CD4-positive, alpha-beta T cell (primary cell): ENCODE data around the gene RAD51B. TPM values are rescaled to one million over a fixed set of nuclear protein-coding genes. Genes with fewer than 3 reads are reported as not detected.

ENCODE experiments used
- ATAC-seq: fragments of 200-7000 bp; cut with Tn5 transposase; one replicate; pipeline ENCODE4 v1.10.0; 2022; ENCODE audit warnings: mild to moderate bottlenecking; ENCODE audit not compliant: poor library complexity
- CTCF ChIA-PET: fragments of 350-600 bp; sonication (Branson Sonifier 250); formaldehyde crosslinking; loops from one replicate; lab custom pipeline; 2021; ENCODE audit warnings: antibody characterized with exemption, inconsistent platforms; lab: Charles Lee
- POLR2A ChIA-PET: fragments of 350-600 bp; sonication (Branson Sonifier 250); formaldehyde crosslinking; loops from one replicate; lab custom pipeline; 2021; ENCODE audit warnings: antibody characterized with exemption, inconsistent platforms; lab: Charles Lee
- DNase-seq, 14 experiments: peaks; one replicate each; pipeline ENCODE4 v3.0.0-alpha.2; 2013 to 2020; ENCODE audit warnings: mixed read lengths in 2 of 14
- H3K27ac ChIP-seq, 2 donors: one replicate each; pipeline versions ENCODE4 v1.5.1 to v1.7.0; 2013; ENCODE audit warnings: low read length in 2 of 2, low read depth in 1 of 2, mild to moderate bottlenecking in 1 of 2
- H3K27me3 ChIP-seq, 2 experiments: 1 replicate in 1 of 2; 2 replicates in 1 of 2; pipeline versions ENCODE4 v1.6.1 to v1.7.0; 2013; ENCODE audit warnings: low read length in 2 of 2, control low read depth in 1 of 2, mild to moderate bottlenecking in 1 of 2, moderate library complexity in 1 of 2; ENCODE audit not compliant: insufficient read depth in 2 of 2, control insufficient read depth in 1 of 2
- H3K36me3 ChIP-seq: one replicate; pipeline ENCODE4 v1.6.1; 2013; ENCODE audit warnings: low read length, control low read depth; ENCODE audit not compliant: insufficient read depth
- H3K4me1 ChIP-seq: one replicate; pipeline ENCODE4 v1.6.1; 2013; ENCODE audit warnings: low read length, control low read depth; ENCODE audit not compliant: insufficient read depth
- H3K4me3 ChIP-seq: one replicate; pipeline ENCODE4 v1.5.1; 2013; ENCODE audit warnings: mild to moderate bottlenecking, low read length, moderate library complexity
- H3K9me3 ChIP-seq, 2 experiments: 1 replicate in 1 of 2; 2 replicates in 1 of 2; pipeline versions ENCODE4 v1.6.1 to v1.7.0; 2013; ENCODE audit warnings: low read length in 2 of 2, mild to moderate bottlenecking in 2 of 2, control low read depth in 1 of 2, moderate library complexity in 1 of 2; ENCODE audit not compliant: control insufficient read depth in 1 of 2, insufficient read depth in 1 of 2
- H3K27ac Mint-ChIP-seq: one replicate; pipeline ENCODE4 v1.8.0; 2020; ENCODE audit warnings: mixed read lengths
- H3K27me3 Mint-ChIP-seq: one replicate; pipeline ENCODE4 v1.8.0; 2021; ENCODE audit warnings: mixed read lengths
- H3K36me3 Mint-ChIP-seq: one replicate; pipeline ENCODE4 v1.8.0; 2021; ENCODE audit warnings: low read depth, mixed read lengths
- H3K4me1 Mint-ChIP-seq: one replicate; pipeline ENCODE4 v1.8.0; 2021; ENCODE audit warnings: low read depth, mixed read lengths
- H3K4me3 Mint-ChIP-seq: one replicate; pipeline ENCODE4 v1.8.0; 2020; ENCODE audit warnings: mild to moderate bottlenecking, mixed read lengths
- H3K9me3 Mint-ChIP-seq: one replicate; pipeline ENCODE4 v1.8.0; 2020; ENCODE audit warnings: mixed read lengths
- intact Hi-C, 2 experiments: fragments of 100-400 bp; cut with DNase I in 1 of 2; cut with micrococcal nuclease in 1 of 2; formaldehyde crosslinking; loops; one replicate each; pipeline versions ENCODE4 v1.15.1 to v1.9.0; 2023 to 2025; cut with DNase I, micrococcal nuclease
- total RNA-seq, 174 experiments: library from RNA in 2 of 174; stranded (reverse) in 2 of 174; gene quantifications; one replicate each; pipeline ENCODE4 v1.2.3 and lab custom pipeline; 2021 to 2026
- TF ChIP-seq, protein P1 (sequence below): fragments of 200-600 bp; IDR thresholded peaks from one replicate; pipeline ENCODE4 v1.8.0; 2022; ENCODE audit warnings: antibody characterized with exemption, mild to moderate bottlenecking

The RAD51B gene
- total RNA-seq, 2 experiments from 2014 or later, result 18.4 to 20.0 TPM

DNA sequence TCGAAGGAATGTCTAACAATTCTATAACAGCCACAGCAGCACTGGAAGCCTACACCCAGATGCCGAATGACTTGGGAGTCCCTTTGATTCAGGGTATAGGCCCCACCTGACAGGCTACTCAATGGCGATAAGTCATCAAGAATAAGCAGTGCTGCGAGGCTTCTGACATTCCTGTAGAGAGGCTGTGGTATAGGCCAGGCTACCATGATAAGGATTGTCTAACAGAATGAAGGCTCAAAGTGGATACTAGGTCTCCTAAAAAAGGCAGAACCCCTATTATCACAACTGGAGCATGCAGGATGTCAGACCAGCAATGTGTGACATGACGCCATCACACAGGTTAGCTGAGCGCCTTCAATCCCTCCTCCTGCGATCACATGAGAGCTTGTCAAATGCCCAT, 920.1 kb downstream of the RAD51B start:
- H3K9me3 Mint-ChIP-seq, result peaks cover 4% of the 10 kb centered on the region
- no peak overlapping the region for H3K4me3 Mint-ChIP-seq
- no peak for DNase-seq
- H3K27me3 Mint-ChIP-seq, result no peaks in the 10 kb centered on the region
- Histone ChIP-seq H3K4me3 (no peak overlapping the region), H3K27ac (no peak overlapping the region), H3K36me3 (no peaks in the 10 kb centered on the region), H3K4me1 (peaks cover 26% of the 10 kb centered on the region), H3K9me3 (no peaks in the 10 kb centered on the region), H3K27me3 (no peaks in the 10 kb centered on the region)
- TF ChIP-seq, protein P1, sequence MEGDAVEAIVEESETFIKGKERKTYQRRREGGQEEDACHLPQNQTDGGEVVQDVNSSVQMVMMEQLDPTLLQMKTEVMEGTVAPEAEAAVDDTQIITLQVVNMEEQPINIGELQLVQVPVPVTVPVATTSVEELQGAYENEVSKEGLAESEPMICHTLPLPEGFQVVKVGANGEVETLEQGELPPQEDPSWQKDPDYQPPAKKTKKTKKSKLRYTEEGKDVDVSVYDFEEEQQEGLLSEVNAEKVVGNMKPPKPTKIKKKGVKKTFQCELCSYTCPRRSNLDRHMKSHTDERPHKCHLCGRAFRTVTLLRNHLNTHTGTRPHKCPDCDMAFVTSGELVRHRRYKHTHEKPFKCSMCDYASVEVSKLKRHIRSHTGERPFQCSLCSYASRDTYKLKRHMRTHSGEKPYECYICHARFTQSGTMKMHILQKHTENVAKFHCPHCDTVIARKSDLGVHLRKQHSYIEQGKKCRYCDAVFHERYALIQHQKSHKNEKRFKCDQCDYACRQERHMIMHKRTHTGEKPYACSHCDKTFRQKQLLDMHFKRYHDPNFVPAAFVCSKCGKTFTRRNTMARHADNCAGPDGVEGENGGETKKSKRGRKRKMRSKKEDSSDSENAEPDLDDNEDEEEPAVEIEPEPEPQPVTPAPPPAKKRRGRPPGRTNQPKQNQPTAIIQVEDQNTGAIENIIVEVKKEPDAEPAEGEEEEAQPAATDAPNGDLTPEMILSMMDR, result no peak
- H3K27ac Mint-ChIP-seq, result no peak overlapping the region
- no peak for ATAC-seq
- intact Hi-C loops, result no loop called here
- H3K36me3 Mint-ChIP-seq, result no peaks in the 10 kb centered on the region
- CTCF ChIA-PET, result no interaction called here
- H3K4me1 Mint-ChIP-seq, result peaks cover 15% of the 10 kb centered on the region
- POLR2A ChIA-PET, result no interaction called here

DNA sequence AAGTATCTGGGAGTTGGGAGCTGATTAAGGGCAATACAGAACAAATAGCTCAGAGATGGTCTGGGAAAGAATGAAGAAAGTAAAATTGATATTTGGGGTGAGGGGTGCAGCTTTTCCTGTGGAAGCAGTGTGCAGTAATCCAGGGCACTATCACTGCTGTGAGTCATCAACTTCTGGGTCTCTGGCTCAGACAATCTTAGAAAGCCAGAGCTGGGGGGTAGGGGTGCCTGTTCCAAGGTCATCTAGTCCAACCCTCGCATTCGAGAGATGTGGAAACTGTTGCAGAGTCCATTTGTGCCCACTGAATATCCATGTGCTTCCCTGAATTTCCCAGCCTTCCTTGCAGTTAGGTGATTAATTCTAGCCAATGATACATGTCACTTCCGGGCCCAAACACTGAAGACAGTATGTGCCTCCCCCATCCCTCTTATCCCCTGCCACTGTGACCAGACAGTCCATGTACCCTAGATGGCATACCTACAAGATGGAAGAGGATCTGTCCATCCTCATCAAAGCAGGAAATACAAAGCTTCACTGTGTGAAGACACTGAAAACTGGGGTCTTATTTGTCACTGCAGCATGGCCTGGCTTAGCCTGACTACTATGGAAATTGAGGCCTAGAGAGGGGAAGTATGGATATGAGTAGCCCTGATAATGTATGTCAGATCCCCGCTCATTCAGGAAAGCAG, 921.4 kb downstream of the RAD51B start:
- Mint-ChIP-seq H3K4me1 (peaks cover 6% of the 10 kb centered on the region), H3K27me3 (no peaks in the 10 kb centered on the region), H3K36me3 (no peaks in the 10 kb centered on the region), H3K9me3 (peaks cover 4% of the 10 kb centered on the region), H3K27ac (no peak overlapping the region), H3K4me3 (no peak overlapping the region)
- no peaks in the 10 kb centered on the region for H3K9me3 ChIP-seq
- no peaks in the 10 kb centered on the region for H3K27me3 ChIP-seq
- intact Hi-C loops, result no loop called here
- no peak for DNase-seq
- ATAC-seq, result no peak
- H3K27ac ChIP-seq, result no peak overlapping the region
- POLR2A ChIA-PET, result no interaction called here
- no peaks in the 10 kb centered on the region for H3K36me3 ChIP-seq
- no peak overlapping the region for H3K4me3 ChIP-seq
- H3K4me1 ChIP-seq, result peaks cover 15% of the 10 kb centered on the region
- TF ChIP-seq, protein P1, result no peak
- CTCF ChIA-PET, result no interaction called here

DNA sequence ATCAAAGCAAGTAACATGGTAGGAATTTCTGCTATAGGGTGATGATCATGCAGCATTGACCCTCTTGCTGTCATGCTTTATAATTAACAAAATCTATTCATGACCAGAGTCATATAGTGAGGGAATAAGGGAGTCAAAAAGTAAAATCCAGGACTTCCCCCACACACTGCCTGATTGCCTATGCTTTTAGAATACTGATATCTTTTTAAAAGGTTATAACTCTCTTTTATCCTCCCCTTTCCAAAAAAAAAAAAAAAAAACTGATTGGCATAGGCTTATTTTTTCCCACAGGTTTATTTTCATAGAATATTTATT, 921.9 kb downstream of the RAD51B start:
- H3K36me3 Mint-ChIP-seq, result no peaks in the 10 kb centered on the region
- H3K27me3 ChIP-seq, result no peaks in the 10 kb centered on the region
- peaks cover 10% of the 10 kb centered on the region for H3K4me1 ChIP-seq
- peaks cover 4% of the 10 kb centered on the region for H3K9me3 Mint-ChIP-seq
- H3K36me3 ChIP-seq, result no peaks in the 10 kb centered on the region
- H3K27ac Mint-ChIP-seq, result no peak overlapping the region
- no peak overlapping the region for H3K27ac ChIP-seq
- no peak overlapping the region for H3K4me3 ChIP-seq
- ChIA-PET CTCF (no interaction called here), POLR2A (no interaction called here)
- TF ChIP-seq, protein P1, result no peak
- no peaks in the 10 kb centered on the region for H3K9me3 ChIP-seq
- H3K27me3 Mint-ChIP-seq, result no peaks in the 10 kb centered on the region
- DNase-seq (no peak), ATAC-seq (no peak)
- H3K4me3 Mint-ChIP-seq, result no peak overlapping the region
- intact Hi-C loops, result no loop called here
- H3K4me1 Mint-ChIP-seq, result peaks cover 1% of the 10 kb centered on the region
